ENCODE measurements around the gene FBLN1. TPM values are rescaled to one million over a fixed set of nuclear protein-coding genes. Genes with fewer than 3 reads are reported as not detected.
"Not testable (repeated sequence)": the region's sequence is repeated elsewhere in the genome, so short reads cannot be mapped to it uniquely, and the experiment has no call there.

Gene FBLN1
- total RNA-seq, 2 experiments from 2014 or later = not detected

DNA sequence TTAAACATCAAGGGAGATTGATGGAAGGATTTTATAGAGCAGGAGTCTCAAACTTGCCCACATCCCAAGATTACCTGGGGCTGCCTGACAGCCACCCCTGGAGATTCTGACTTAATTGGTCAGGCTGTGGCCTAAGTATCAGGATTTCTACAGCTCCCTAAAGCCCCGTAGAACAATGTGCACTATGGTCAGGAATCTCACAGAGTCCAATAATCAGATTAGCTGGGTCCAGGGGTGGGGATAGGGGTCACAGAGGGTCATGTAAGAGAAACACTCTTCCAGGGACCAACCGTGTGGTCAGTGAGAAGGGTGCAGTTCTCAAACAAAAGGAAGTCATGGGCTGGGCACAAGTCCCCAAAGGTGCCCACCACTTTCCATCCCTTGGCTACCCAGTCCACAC lies 20.5 kb upstream of the FBLN1 start:
- POLR2A ChIA-PET = no interaction called here
- no peaks in the 10 kb centered on the region for H3K4me1 Mint-ChIP-seq

GRCh38 chr22:45483319-45483718 lies 19.4 kb upstream of the FBLN1 start:
- no peak for DNase-seq
- no peaks in the 10 kb centered on the region for H3K4me1 Mint-ChIP-seq
- no peak overlapping the region for H3K27ac Mint-ChIP-seq
- peaks cover 6% of the 10 kb centered on the region for H3K27me3 Mint-ChIP-seq
- no peak overlapping the region for H3K4me3 Mint-ChIP-seq
- CTCF ChIA-PET = no interaction called here
- POLR2A ChIA-PET = no interaction called here
- no peaks in the 10 kb centered on the region for H3K36me3 Mint-ChIP-seq (ENCODE audit: low read depth)
- no peaks in the 10 kb centered on the region for H3K9me3 Mint-ChIP-seq

More for the DNA sequence above, 20.5 kb upstream of the FBLN1 start:
- Mint-ChIP-seq H3K27me3 (peaks cover 4% of the 10 kb centered on the region), H3K27ac (no peak overlapping the region), H3K36me3 (ENCODE audit: low read depth) (no peaks in the 10 kb centered on the region), H3K9me3 (no peaks in the 10 kb centered on the region), H3K4me3 (no peak overlapping the region)
- CTCF ChIA-PET = no interaction called here
- no peak for DNase-seq

DNA sequence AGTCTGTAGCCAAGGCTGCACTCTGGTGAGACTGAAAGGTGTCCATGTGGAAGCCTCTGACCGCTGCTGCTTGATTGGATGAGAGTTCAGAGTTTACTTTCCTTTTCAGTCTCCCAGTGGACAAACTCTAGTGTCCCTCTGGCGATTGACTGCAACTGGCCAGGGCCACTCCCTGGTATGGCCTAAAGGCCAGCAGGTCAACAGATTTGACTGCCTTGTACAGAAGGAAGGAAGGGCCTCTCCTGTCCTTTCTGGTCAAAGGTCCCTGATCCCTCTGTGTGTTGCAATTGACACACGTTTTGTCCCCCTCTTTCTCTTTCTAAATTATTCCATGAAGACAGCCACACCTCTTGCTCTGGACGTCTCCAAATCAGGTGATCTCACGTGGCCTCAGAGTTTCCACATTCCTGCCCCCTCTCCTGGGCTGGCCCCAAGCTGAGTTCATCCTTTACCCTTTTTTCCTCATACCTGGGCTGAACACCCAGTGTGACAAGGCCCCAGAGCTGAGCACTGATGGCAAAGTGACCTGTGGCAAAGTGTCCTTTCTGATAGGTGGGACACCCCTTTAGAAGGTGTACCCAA lies 18.7 kb upstream of the FBLN1 start:
- no peak for DNase-seq
- no peaks in the 10 kb centered on the region for H3K36me3 Mint-ChIP-seq (ENCODE audit: low read depth)
- no peak overlapping the region for H3K4me3 Mint-ChIP-seq
- H3K4me1 Mint-ChIP-seq = no peaks in the 10 kb centered on the region
- peaks cover 3% of the 10 kb centered on the region for H3K9me3 Mint-ChIP-seq
- H3K27me3 Mint-ChIP-seq = peaks cover 11% of the 10 kb centered on the region
- no peak overlapping the region for H3K27ac Mint-ChIP-seq
- ChIA-PET POLR2A (no interaction called here), CTCF (no interaction called here)

DNA sequence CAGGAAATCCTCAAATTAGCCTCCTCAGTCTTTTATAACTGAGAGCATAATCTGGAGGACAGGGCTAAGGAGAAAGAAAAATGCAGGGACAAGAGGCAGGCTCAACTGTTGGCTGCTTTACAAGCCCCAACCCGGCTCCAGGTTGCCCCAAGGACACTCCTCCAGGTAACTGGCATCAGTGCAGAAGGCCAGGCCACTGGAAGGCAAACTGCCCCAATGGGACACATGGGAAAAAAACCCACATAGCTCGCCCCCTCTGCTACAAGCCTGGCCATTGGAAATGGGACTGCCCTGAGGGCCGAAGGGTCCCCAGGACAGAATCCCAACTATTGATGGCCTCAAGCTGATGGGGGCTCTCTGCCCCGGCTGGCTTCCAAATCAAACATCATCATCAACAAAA lies 17.9 kb upstream of the FBLN1 start:
- Mint-ChIP-seq H3K9me3 (peaks cover 3% of the 10 kb centered on the region), H3K36me3 (ENCODE audit: low read depth) (no peaks in the 10 kb centered on the region), H3K27ac (no peak overlapping the region), H3K27me3 (peaks cover 15% of the 10 kb centered on the region), H3K4me1 (no peaks in the 10 kb centered on the region), H3K4me3 (no peak overlapping the region)
- ChIA-PET CTCF (no interaction called here), POLR2A (no interaction called here)
- DNase-seq = no peak

DNA sequence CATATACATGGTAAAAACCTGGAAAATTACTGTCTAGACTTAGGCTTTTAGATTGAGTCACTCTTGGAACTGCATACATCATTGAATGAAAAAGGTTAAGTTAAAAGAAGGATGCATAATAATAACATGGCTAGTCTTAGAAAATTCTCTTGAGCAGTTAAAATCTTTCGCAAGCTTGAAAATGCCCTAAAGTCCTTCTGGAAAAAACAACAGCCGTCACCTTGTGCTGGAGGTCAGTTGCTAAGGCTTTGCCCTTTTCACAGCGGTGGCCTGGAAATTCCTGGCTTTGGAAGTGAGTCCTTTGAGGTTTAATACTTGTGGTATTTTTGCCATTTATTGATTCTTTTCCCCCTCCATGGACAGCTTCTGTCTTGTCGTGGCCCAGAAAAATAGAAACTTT lies 17.4 kb upstream of the FBLN1 start:
- H3K27ac Mint-ChIP-seq = no peak overlapping the region
- no peak for DNase-seq

GRCh38 chr22:45488764-45489370 lies 13.8 kb upstream of the FBLN1 start:
- peaks cover 3% of the 10 kb centered on the region for H3K9me3 Mint-ChIP-seq
- DNase-seq = no peak
- H3K4me3 Mint-ChIP-seq = no peak overlapping the region
- ChIA-PET CTCF (no interaction called here), POLR2A (no interaction called here)
- H3K4me1 Mint-ChIP-seq = peaks cover 1% of the 10 kb centered on the region
- H3K27me3 Mint-ChIP-seq = peaks cover 18% of the 10 kb centered on the region
- H3K27ac Mint-ChIP-seq = no peak overlapping the region
- no peaks in the 10 kb centered on the region for H3K36me3 Mint-ChIP-seq (ENCODE audit: low read depth)

More for the DNA sequence above, 17.4 kb upstream of the FBLN1 start:
- ChIA-PET CTCF (no interaction called here), POLR2A (no interaction called here)
- H3K9me3 Mint-ChIP-seq = peaks cover 3% of the 10 kb centered on the region
- no peak overlapping the region for H3K4me3 Mint-ChIP-seq
- H3K27me3 Mint-ChIP-seq = peaks cover 16% of the 10 kb centered on the region
- no peaks in the 10 kb centered on the region for H3K4me1 Mint-ChIP-seq
- no peaks in the 10 kb centered on the region for H3K36me3 Mint-ChIP-seq (ENCODE audit: low read depth)

DNA sequence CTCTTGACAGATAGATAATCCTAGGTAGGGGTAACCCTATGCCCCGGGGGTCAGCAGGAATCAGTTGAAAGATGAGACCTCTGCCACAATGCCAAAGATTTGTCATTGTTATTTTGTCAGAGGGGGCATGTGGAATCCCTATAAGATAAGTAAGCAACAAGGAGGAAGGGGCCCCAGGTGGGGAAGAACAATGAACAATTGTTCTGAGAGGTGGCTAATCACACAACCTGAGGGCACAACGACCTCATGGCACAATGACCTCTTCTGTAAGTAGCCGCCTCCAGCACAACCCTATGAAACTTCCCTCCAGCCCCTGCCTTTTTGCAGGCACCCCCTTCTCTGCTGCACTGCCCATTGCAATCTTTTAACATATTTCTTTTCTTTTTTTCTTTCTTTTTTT lies 11.8 kb upstream of the FBLN1 start:
- H3K9me3 Mint-ChIP-seq = peaks cover 3% of the 10 kb centered on the region
- H3K4me3 Mint-ChIP-seq = no peak overlapping the region
- ChIA-PET CTCF (no interaction called here), POLR2A (no interaction called here)
- no peaks in the 10 kb centered on the region for H3K36me3 Mint-ChIP-seq (ENCODE audit: low read depth)
- no peak overlapping the region for H3K27ac Mint-ChIP-seq
- H3K4me1 Mint-ChIP-seq = peaks cover 3% of the 10 kb centered on the region
- DNase-seq = no peak
- peaks cover 15% of the 10 kb centered on the region for H3K27me3 Mint-ChIP-seq

DNA sequence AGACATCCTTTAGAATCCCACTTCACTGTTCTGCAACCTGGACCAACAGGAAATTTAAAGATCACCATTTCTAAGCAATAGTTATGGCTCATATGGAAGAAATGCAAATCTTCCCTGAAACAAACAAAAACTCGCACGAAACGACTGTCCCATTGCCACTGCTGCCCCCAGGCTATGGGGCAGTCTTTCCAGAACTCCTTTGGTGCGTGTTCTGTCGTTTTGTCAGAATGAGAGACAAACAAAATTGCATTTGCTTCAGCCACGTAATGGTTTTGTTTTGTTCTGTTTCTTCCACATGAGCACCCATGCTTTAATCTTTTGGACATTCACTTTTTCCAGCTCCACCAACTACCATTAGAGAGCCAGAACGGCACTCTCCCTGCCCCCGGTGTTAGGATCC lies 10.8 kb upstream of the FBLN1 start:
- ChIA-PET POLR2A (no interaction called here), CTCF (no interaction called here)
- DNase-seq = no peak
- no peaks in the 10 kb centered on the region for H3K36me3 Mint-ChIP-seq (ENCODE audit: low read depth)
- peaks cover 3% of the 10 kb centered on the region for H3K9me3 Mint-ChIP-seq
- H3K4me1 Mint-ChIP-seq = peaks cover 3% of the 10 kb centered on the region
- H3K27ac Mint-ChIP-seq = no peak overlapping the region
- H3K27me3 Mint-ChIP-seq = peaks cover 15% of the 10 kb centered on the region
- no peak overlapping the region for H3K4me3 Mint-ChIP-seq

DNA sequence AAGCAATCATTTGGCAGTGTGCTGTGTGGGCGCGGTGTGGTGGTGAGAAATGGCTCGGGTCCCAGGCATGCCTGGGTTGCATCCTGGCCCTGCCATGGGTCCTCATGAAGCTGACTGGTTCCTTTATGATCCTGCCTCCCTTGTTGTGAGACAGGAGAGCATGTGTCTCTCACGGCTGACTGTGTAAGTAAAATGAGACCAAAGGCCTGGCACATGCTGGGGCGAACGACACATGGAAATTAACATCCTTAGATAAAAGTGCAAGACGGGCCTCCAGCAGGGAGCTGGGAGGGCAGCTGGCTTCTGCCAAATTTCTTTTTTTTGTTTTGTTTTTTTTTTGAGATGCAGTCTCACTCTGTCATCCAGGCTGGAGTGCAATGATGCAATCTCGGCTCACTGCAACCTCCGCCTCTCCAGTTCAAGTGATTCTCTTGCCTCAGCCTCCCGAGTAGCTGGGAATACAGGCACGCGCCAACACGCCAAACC lies 9.4 kb upstream of the FBLN1 start:
- no peak for DNase-seq
- peaks cover 14% of the 10 kb centered on the region for H3K27me3 Mint-ChIP-seq
- H3K4me3 Mint-ChIP-seq = no peak overlapping the region
- H3K4me1 Mint-ChIP-seq = peaks cover 5% of the 10 kb centered on the region
- ChIA-PET POLR2A (no interaction called here), CTCF (interaction anchor here (0.6 to 1.0 kb wide), 2 partner anchors 21 to 438 kb away, joined by 3 to 4 read pairs; no protein-coding TSS in a partner anchor)
- no peak overlapping the region for H3K27ac Mint-ChIP-seq
- peaks cover 3% of the 10 kb centered on the region for H3K9me3 Mint-ChIP-seq
- H3K36me3 Mint-ChIP-seq (ENCODE audit: low read depth) = no peaks in the 10 kb centered on the region

GRCh38 chr22:45494306-45494705 lies 8.4 kb upstream of the FBLN1 start:
- H3K9me3 Mint-ChIP-seq; H3K4me1 Mint-ChIP-seq; H3K36me3 Mint-ChIP-seq (ENCODE audit: low read depth); POLR2A ChIA-PET; H3K4me3 Mint-ChIP-seq; H3K27me3 Mint-ChIP-seq; H3K27ac Mint-ChIP-seq; DNase-seq: not testable (repeated sequence)
- CTCF ChIA-PET = interaction anchor here (0.6 kb wide), 1 partner anchor 466 kb away, joined by 3 read pairs; no protein-coding TSS in a partner anchor

DNA sequence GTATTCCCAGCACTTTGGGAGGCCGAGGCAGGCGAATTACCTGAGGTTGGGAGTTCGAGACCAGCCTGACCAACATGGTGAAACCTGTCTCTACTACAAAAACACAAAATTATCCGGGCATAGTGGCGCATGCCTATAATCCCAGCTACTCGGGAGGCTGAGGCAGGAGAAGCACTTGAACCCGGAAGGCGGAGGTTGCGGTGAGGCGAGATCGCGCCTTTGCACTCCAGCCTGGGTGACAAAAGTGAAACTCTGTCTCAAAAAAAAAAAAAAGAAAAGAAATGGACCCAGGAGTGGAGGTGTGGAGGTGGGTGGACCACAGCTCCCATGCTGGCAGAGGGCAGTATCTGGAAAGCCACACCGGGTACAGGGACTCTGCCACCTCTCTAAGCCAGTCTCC lies 7.1 kb upstream of the FBLN1 start:
- H3K4me3 Mint-ChIP-seq; CTCF ChIA-PET; H3K4me1 Mint-ChIP-seq; DNase-seq; H3K36me3 Mint-ChIP-seq (ENCODE audit: low read depth); POLR2A ChIA-PET; H3K9me3 Mint-ChIP-seq; H3K27ac Mint-ChIP-seq; H3K27me3 Mint-ChIP-seq: not testable (repeated sequence)

DNA sequence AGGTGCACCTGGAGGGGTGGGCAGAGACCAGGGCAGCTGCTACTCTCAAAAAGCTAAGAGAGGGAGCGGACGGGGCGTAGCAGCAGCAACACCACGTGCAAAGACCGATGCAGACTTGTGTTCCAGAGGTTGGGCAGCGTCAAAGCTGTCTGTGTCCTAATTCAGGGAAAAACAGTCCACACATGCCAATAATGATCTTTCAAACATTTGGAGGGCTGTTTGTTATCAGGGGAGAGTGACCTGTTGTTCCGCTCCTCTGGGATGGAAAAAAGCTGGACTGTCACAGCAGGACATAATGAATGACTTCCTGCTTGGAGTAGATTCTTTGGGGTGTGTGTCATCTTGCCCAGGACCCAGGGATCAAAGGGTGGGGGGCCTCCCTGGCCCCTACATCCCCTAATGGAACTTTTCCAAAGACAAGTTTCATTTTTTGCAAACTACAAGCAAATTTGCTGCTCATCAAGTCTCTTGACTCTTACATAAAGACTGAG lies 6.2 kb upstream of the FBLN1 start:
- H3K36me3 Mint-ChIP-seq (ENCODE audit: low read depth) = no peaks in the 10 kb centered on the region
- peaks cover 5% of the 10 kb centered on the region for H3K4me1 Mint-ChIP-seq
- H3K27ac Mint-ChIP-seq = no peak overlapping the region
- peaks cover 12% of the 10 kb centered on the region for H3K27me3 Mint-ChIP-seq
- ChIA-PET CTCF (no interaction called here), POLR2A (interaction anchor here (0.6 kb wide), 1 partner anchor 1066 kb away, joined by 3 read pairs; no protein-coding TSS in a partner anchor)
- no peak overlapping the region for H3K4me3 Mint-ChIP-seq
- no peak for DNase-seq
- no peaks in the 10 kb centered on the region for H3K9me3 Mint-ChIP-seq

DNA sequence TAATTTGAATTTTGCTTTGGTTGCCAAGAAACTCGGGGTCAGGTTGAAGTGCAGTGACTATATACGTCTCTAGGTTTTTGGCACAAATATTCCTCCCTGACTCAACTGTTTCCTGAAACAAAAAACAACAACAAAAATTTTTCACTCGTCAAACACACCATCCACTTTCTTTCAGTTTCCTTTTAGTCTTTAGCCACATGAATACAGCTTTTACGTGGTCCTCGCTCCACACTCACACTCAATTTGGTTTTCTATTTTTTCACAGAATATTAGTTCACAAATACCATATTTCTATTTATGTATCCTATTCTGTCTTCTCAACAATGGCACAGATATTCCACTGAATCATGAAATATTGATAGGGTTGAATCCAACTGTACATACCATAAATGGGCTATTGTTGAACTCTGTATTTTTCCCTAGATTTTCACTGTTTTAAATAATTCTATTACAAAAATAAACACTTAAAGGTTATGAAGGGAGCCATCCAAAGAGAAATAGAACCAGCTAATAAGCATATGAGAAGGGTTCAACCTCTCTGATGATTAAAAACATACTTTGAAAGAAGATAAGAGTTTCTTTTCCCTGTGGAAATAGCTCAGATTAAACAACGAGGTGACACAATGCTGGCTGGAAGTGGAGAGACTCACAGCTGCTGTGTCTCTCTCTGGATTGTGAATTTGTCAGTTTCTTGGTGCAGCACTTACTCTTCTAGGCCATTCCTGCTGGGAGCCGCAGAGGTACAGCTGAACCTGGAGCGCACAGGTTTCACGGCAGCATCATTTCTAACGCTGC lies 5.1 kb upstream of the FBLN1 start:
- H3K4me3 Mint-ChIP-seq = no peak overlapping the region

More for the DNA sequence above, 5.1 kb upstream of the FBLN1 start:
- no peak for DNase-seq
- ChIA-PET POLR2A (no interaction called here), CTCF (no interaction called here)
- Mint-ChIP-seq H3K27me3 (peaks cover 17% of the 10 kb centered on the region), H3K27ac (no peak overlapping the region), H3K36me3 (ENCODE audit: low read depth) (no peaks in the 10 kb centered on the region), H3K9me3 (no peaks in the 10 kb centered on the region), H3K4me1 (peaks cover 5% of the 10 kb centered on the region)
